SU-DHL-6 (cell line): ENCODE data around the gene ERG.

Experiments
- H2AFZ ChIP-seq: fragments of 200-600 bp; sonication (generic); 2 replicates; pipeline ENCODE4 v1.6.1; 2014; ENCODE audit warnings: low read depth, mild to moderate bottlenecking, moderate library complexity, mixed read lengths, antibody characterized with exemption, low read length; ENCODE audit not compliant: severe bottlenecking
- H3F3A ChIP-seq: fragments of 200-600 bp; shearing (Covaris generic); 2 replicates; pipeline ENCODE4 v1.6.0; 2016; ENCODE audit warnings: antibody characterized with exemption, mild to moderate bottlenecking; ENCODE audit not compliant: insufficient read depth
- H3K27ac ChIP-seq: fragments of 200-600 bp; sonication (generic); 2 replicates; pipeline ENCODE4 v1.5.1; 2016; ENCODE audit warnings: low read depth, mild to moderate bottlenecking, low read length, moderate library complexity, mixed read lengths
- H3K27me3 ChIP-seq: fragments of 200-600 bp; sonication (generic), shearing (Covaris generic); 2 replicates; pipeline ENCODE4 v1.6.0; 2014; ENCODE audit warnings: mild to moderate bottlenecking, low read length
- H3K36me3 ChIP-seq: fragments of 200-600 bp; sonication (generic); 2 replicates; pipeline ENCODE4 v1.6.1; 2014; ENCODE audit warnings: mild to moderate bottlenecking, low read length, mixed read lengths
- H3K4me2 ChIP-seq: fragments of 300-600, 200-600 bp; shearing (Covaris generic), sonication (generic); 2 replicates; pipeline ENCODE4 v1.6.0; 2014; ENCODE audit warnings: low read length, low read depth, mild to moderate bottlenecking; ENCODE audit not compliant: poor library complexity, severe bottlenecking
- H3K4me3 ChIP-seq: fragments of 200-600 bp; sonication (generic); 2 replicates; pipeline ENCODE4 v1.5.1; 2014; ENCODE audit warnings: antibody characterized with exemption, low read length, mild to moderate bottlenecking, mixed read lengths; ENCODE audit not compliant: insufficient read depth, poor library complexity, severe bottlenecking
- H3K79me2 ChIP-seq: fragments of 200-600 bp; sonication (generic); 2 replicates; pipeline ENCODE4 v1.6.1; 2014; ENCODE audit warnings: mild to moderate bottlenecking, low read length, moderate library complexity; ENCODE audit not compliant: insufficient read depth
- H3K9ac ChIP-seq: fragments of 200-600 bp; sonication (generic); 2 replicates; pipeline ENCODE4 v1.7.0; 2014; ENCODE audit warnings: mild to moderate bottlenecking, low read length
- H3K9me2 ChIP-seq: fragments of 200-600 bp; sonication (generic); replicated peaks from 2 replicates; pipeline ENCODE4 v1.6.1; 2014; ENCODE audit warnings: low read length; ENCODE audit not compliant: insufficient read depth
- H3K9me3 ChIP-seq: fragments of 200-600 bp; sonication (generic); 2 replicates; pipeline ENCODE4 v1.6.1; 2014; ENCODE audit warnings: low read length, mixed read lengths; ENCODE audit not compliant: insufficient read depth
- H4K20me1 ChIP-seq: fragments of 200-600 bp; sonication (generic); 2 replicates; pipeline ENCODE4 v1.6.1; 2014; ENCODE audit warnings: low read depth, mild to moderate bottlenecking, antibody characterized with exemption, low read length, moderate library complexity, mixed read lengths
- EZH2phosphoT487 ChIP-seq: fragments of 200-600 bp; sonication (generic), shearing (Covaris generic); conservative IDR thresholded peaks from 2 replicates; pipeline ENCODE4 v1.6.1; 2018; ENCODE audit warnings: mild to moderate bottlenecking, antibody characterized with exemption, low read length, moderate library complexity, mixed read lengths
- TF ChIP-seq, protein P1 (sequence below): fragments of 200-600 bp; sonication (generic); IDR thresholded peaks from one replicate; pipeline ENCODE4 v1.5.1; 2017; ENCODE audit warnings: antibody characterized with exemption, mild to moderate bottlenecking, low read length, moderate library complexity; ENCODE audit not compliant: insufficient read depth, poor library complexity, severe bottlenecking

ERG gene

DNA sequence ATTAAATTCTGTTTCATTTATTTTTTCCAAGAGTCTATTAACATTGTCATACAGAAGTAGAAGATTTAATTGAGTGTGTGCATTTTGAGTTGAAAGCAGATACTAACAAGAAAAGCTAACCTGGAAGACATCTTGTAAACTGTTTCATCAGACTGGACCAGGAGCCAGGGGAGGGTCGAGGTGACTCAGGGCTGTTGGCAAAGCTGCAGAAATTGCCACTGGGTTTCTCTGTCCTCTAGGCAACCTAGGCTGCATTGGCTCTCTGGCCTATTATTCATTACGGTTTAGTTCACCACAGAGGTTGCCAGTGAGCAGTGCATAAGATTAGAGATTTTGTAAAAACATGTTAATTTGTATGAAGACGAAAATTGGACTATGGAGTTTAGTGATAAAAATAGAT lies 27.5 kb downstream of the ERG start:
- no peaks in the 10 kb centered on the region for H3K36me3 ChIP-seq
- H3K4me2 ChIP-seq: no peak overlapping the region
- no peaks in the 10 kb centered on the region for H3K9me3 ChIP-seq
- H3K9ac ChIP-seq: no peak overlapping the region
- no peak overlapping the region for H3K27ac ChIP-seq
- no peak overlapping the region for H2AFZ ChIP-seq
- no peaks in the 10 kb centered on the region for H3K9me2 ChIP-seq
- H4K20me1 ChIP-seq: no peaks in the 10 kb centered on the region
- H3F3A ChIP-seq: no peaks in the 10 kb centered on the region
- H3K27me3 ChIP-seq: no peaks in the 10 kb centered on the region
- H3K4me3 ChIP-seq: no peak overlapping the region
- no peaks in the 10 kb centered on the region for H3K79me2 ChIP-seq
- TF ChIP-seq, protein P1, sequence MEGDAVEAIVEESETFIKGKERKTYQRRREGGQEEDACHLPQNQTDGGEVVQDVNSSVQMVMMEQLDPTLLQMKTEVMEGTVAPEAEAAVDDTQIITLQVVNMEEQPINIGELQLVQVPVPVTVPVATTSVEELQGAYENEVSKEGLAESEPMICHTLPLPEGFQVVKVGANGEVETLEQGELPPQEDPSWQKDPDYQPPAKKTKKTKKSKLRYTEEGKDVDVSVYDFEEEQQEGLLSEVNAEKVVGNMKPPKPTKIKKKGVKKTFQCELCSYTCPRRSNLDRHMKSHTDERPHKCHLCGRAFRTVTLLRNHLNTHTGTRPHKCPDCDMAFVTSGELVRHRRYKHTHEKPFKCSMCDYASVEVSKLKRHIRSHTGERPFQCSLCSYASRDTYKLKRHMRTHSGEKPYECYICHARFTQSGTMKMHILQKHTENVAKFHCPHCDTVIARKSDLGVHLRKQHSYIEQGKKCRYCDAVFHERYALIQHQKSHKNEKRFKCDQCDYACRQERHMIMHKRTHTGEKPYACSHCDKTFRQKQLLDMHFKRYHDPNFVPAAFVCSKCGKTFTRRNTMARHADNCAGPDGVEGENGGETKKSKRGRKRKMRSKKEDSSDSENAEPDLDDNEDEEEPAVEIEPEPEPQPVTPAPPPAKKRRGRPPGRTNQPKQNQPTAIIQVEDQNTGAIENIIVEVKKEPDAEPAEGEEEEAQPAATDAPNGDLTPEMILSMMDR: no peak
- no peak for TF ChIP-seq EZH2phosphoT487

DNA sequence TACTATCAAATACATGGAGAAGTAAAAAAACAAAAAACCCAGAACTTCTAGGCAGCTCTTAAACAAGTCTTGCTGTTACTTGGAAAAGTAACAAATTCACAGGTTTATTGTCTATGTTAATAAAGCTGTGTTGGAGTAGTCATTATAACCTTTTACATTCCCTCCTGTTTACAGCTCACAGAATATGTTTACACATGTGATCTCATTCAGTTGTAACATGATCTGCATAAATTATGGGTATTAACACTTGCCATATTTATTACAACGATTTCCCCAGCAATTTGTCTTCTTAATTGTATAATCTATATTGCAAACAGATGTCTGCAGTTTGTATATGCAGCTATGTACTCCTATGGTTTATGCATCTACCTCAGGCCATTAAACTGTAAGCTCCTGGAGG lies 28.6 kb downstream of the ERG start:
- no peaks in the 10 kb centered on the region for H3K9me2 ChIP-seq
- no peak overlapping the region for H3K4me3 ChIP-seq
- no peaks in the 10 kb centered on the region for H3K79me2 ChIP-seq
- H3F3A ChIP-seq: no peaks in the 10 kb centered on the region
- no peak overlapping the region for H3K9ac ChIP-seq
- no peaks in the 10 kb centered on the region for H4K20me1 ChIP-seq
- no peak overlapping the region for H3K27ac ChIP-seq
- no peaks in the 10 kb centered on the region for H3K36me3 ChIP-seq
- H3K9me3 ChIP-seq: no peaks in the 10 kb centered on the region
- TF ChIP-seq, protein P1: no peak
- TF ChIP-seq EZH2phosphoT487: no peak
- H3K27me3 ChIP-seq: no peaks in the 10 kb centered on the region
- H2AFZ ChIP-seq: no peak overlapping the region
- no peak overlapping the region for H3K4me2 ChIP-seq

DNA sequence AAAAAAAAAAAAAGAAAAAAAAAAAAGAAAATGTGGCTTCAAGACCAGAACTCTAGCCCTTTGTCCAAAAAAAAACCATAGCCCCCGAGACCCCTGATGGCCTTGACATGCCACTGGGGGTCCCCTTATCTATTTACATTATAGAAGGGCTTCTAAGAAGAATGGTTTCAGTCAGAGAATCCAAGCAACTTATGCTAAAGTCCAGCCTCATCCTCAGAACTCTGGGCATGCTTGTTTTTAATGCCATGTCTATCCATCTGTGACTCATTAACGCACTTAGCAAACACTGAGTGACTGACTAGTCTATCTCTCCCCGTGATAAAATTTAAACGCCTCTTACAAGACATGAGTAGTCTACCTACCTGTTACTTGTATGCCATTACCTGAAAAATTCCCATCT lies 29.3 kb downstream of the ERG start:
- H3K9me2 ChIP-seq: no peaks in the 10 kb centered on the region
- no peak overlapping the region for H3K4me2 ChIP-seq
- H4K20me1 ChIP-seq: no peaks in the 10 kb centered on the region
- H2AFZ ChIP-seq: no peak overlapping the region
- H3K79me2 ChIP-seq: no peaks in the 10 kb centered on the region
- no peaks in the 10 kb centered on the region for H3K36me3 ChIP-seq
- no peaks in the 10 kb centered on the region for H3K9me3 ChIP-seq
- H3K9ac ChIP-seq: no peak overlapping the region
- no peaks in the 10 kb centered on the region for H3F3A ChIP-seq
- no peak overlapping the region for H3K27ac ChIP-seq
- TF ChIP-seq, protein P1: no peak
- no peak for TF ChIP-seq EZH2phosphoT487
- H3K27me3 ChIP-seq: no peaks in the 10 kb centered on the region
- H3K4me3 ChIP-seq: no peak overlapping the region

DNA sequence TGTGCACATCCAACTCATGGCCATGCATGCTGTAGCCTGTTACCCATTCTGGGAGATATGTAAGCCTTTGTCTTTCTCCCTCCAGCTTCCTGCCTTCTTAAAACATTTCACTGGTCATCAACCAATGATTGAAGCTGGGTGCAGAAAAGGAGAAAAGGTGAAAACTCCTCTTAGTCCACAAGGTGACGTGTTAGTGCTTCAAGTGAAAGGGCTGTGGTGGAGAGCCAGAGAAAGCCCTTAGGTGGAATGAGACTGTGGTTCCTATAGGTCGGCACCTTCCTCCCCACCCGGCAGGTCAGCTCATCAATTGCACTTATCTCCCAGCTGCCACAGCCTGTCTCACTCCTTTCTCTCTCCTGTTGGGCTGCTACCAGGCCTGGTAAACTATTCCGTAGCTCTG lies 30.4 kb downstream of the ERG start:
- no peaks in the 10 kb centered on the region for H3K9me3 ChIP-seq
- no peak overlapping the region for H3K4me2 ChIP-seq
- no peak overlapping the region for H3K4me3 ChIP-seq
- H3F3A ChIP-seq: no peaks in the 10 kb centered on the region
- no peaks in the 10 kb centered on the region for H3K27me3 ChIP-seq
- H3K36me3 ChIP-seq: no peaks in the 10 kb centered on the region
- H3K27ac ChIP-seq: no peak overlapping the region
- no peaks in the 10 kb centered on the region for H3K79me2 ChIP-seq
- TF ChIP-seq EZH2phosphoT487: no peak
- no peak overlapping the region for H2AFZ ChIP-seq
- no peak overlapping the region for H3K9ac ChIP-seq
- no peaks in the 10 kb centered on the region for H4K20me1 ChIP-seq
- H3K9me2 ChIP-seq: no peaks in the 10 kb centered on the region
